HepG2 (cell line): ENCODE measurements around the gene P2RY11. TPM values are rescaled to one million over a fixed set of nuclear protein-coding genes. Genes with fewer than 3 reads are reported as not detected.
A peak's percentile ranks its signal among the peaks of the same experiment; 100 is the strongest.

Source experiments
- ATAC-seq: fragments of 200-7000 bp; cut with Tn5 transposase; 3 replicates; pipeline ENCODE4 v1.9.1; 2020; ENCODE audit warnings: mild to moderate bottlenecking, moderate library complexity
- BruUV-seq: library from RNA; stranded (reverse); fragments of 400-500 nt; replicated peaks from 2 replicates; lab custom pipeline; 2021; lab: Mats Ljungman, UMichigan
- CTCF ChIA-PET: fragments of 300-600 bp; formaldehyde crosslinking; extraction: SDS; loops from one replicate; lab custom pipeline; 2021; ENCODE audit warnings: low total read pairs, inconsistent platforms, low intra/inter-chr PET ratio; lab: Yijun Ruan, JAX
- POLR2A ChIA-PET: fragments of 350-600 bp; sonication (Branson Sonifier 250); formaldehyde crosslinking; loops from one replicate; lab custom pipeline; 2020; ENCODE audit warnings: antibody characterized with exemption, inconsistent platforms; lab: Yijun Ruan, JAX
- DNase-seq: peaks from one replicate; pipeline ENCODE4 v3.0.0-alpha.2; 2015; ENCODE audit warnings: low spot score
- FAIRE-seq: peaks from 3 replicates; lab custom pipeline; 2011; peaks lifted over from hg19 to GRCh38; lab: Jason Lieb, UNC
- H2AFZ ChIP-seq: one replicate; pipeline ENCODE4 v1.6.1; 2011; ENCODE audit warnings: low read length, inconsistent platforms
- H3K27ac ChIP-seq: fragments of 300-600 bp; 3 replicates; pipeline ENCODE4 v1.8.0; 2011; ENCODE audit warnings: mixed run types, mild to moderate bottlenecking, mixed read lengths, low read length, inconsistent platforms; ENCODE audit not compliant: insufficient read depth; ENCODE audit errors: extremely low read length
- H3K27me3 ChIP-seq, 2 experiments: fragments of 200-600 bp in 1 of 2; 2 replicates in 1 of 2; 3 replicates in 1 of 2; pipeline versions ENCODE4 v1.6.0 to v1.8.0; 2011; ENCODE audit warnings: low read length in 2 of 2, mild to moderate bottlenecking in 2 of 2, moderate library complexity in 2 of 2, inconsistent platforms in 1 of 2; ENCODE audit not compliant: insufficient read depth in 2 of 2, control insufficient read depth in 1 of 2
- H3K36me3 ChIP-seq, 2 experiments: fragments of 200-600 bp in 1 of 2; replicated peaks in 1 of 2; 2 replicates in 1 of 2; 3 replicates in 1 of 2; pipeline versions ENCODE4 v1.5.1 to v1.8.0; 2011; ENCODE audit warnings: low read length in 2 of 2, inconsistent platforms in 1 of 2; ENCODE audit not compliant: insufficient read depth in 2 of 2, control insufficient read depth in 1 of 2
- H3K4me1 ChIP-seq: 2 replicates; pipeline ENCODE4 v1.5.1; 2012; ENCODE audit warnings: low read length, inconsistent platforms; ENCODE audit not compliant: insufficient read depth
- H3K4me2 ChIP-seq: 2 replicates; pipeline ENCODE4 v1.6.0; 2011; ENCODE audit warnings: low read depth, low read length, inconsistent platforms
- H3K4me3 ChIP-seq, 3 experiments: fragments of 200-600 bp in 1 of 3; sonication (generic), shearing (Covaris generic) in 1 of 3; replicated peaks in 1 of 3; 2 replicates each; pipeline ENCODE4 v1.5.1; 2011 to 2016; ENCODE audit warnings: low read length in 3 of 3, inconsistent platforms in 2 of 3, low read depth in 2 of 3, mild to moderate bottlenecking in 2 of 3, control low read depth in 1 of 3, mixed read lengths in 1 of 3; ENCODE audit not compliant: insufficient read depth in 1 of 3
- H3K79me2 ChIP-seq: one replicate; pipeline ENCODE4 v1.6.1; 2011; ENCODE audit warnings: low read length, inconsistent platforms; ENCODE audit not compliant: insufficient read depth
- H3K9ac ChIP-seq: 2 replicates; pipeline ENCODE4 v1.6.0; 2011; ENCODE audit warnings: mild to moderate bottlenecking, low read depth, low read length, inconsistent platforms; ENCODE audit not compliant: insufficient read depth
- H3K9me3 ChIP-seq: 2 replicates; pipeline ENCODE4 v1.5.1; 2012; ENCODE audit warnings: mild to moderate bottlenecking, low read length
- H4K20me1 ChIP-seq: 2 replicates; pipeline ENCODE4 v1.6.0; 2011; ENCODE audit warnings: inconsistent platforms, mild to moderate bottlenecking, low read length, moderate library complexity; ENCODE audit not compliant: insufficient read depth
- ETV6 ChIP-seq: sonication (generic); formaldehyde crosslinking; conservative IDR thresholded peaks from 2 replicates; pipeline ENCODE4 v1.4.0; 2020; ENCODE audit warnings: missing genetic modification reagents
- FOXK1 ChIP-seq: sonication (generic); formaldehyde crosslinking; IDR thresholded peaks from 2 replicates; pipeline ENCODE4 v1.4.0; 2020; ENCODE audit warnings: low read depth, missing genetic modification reagents, borderline replicate concordance
- HHEX ChIP-seq: IDR thresholded peaks from 2 replicates; pipeline ENCODE4 v1.6.1; 2016; ENCODE audit warnings: control low read depth
- NFE2 ChIP-seq: sonication (generic); formaldehyde crosslinking; IDR thresholded peaks from 2 replicates; pipeline ENCODE4 v1.4.0; 2020; ENCODE audit warnings: missing genetic modification reagents
- RBM39 ChIP-seq: fragments of 200-400 bp; formaldehyde crosslinking; IDR thresholded peaks from one replicate; pipeline ENCODE4 v1.6.1; 2018; ENCODE audit warnings: antibody characterized with exemption, mild to moderate bottlenecking, low read depth, low read length; ENCODE audit not compliant: poor library complexity, severe bottlenecking
- RFX3 ChIP-seq: IDR thresholded peaks from 2 replicates; pipeline ENCODE4 v1.6.1; 2016; ENCODE audit warnings: missing biosample characterization, missing genetic modification reagents
- SETDB1 ChIP-seq: sonication (generic); formaldehyde crosslinking; IDR thresholded peaks from 2 replicates; pipeline ENCODE4 v1.5.1; 2020; ENCODE audit warnings: missing genetic modification reagents, mild to moderate bottlenecking, borderline replicate concordance
- SRSF4 ChIP-seq: fragments of 200-400 bp; formaldehyde crosslinking; IDR thresholded peaks from one replicate; pipeline ENCODE4 v1.6.1; 2018; ENCODE audit warnings: mild to moderate bottlenecking, low read depth, low read length, moderate library complexity; ENCODE audit not compliant: poor library complexity, severe bottlenecking
- ZNF713 ChIP-seq: sonication (generic); formaldehyde crosslinking; IDR thresholded peaks from 2 replicates; pipeline ENCODE4 v1.4.0; 2020; ENCODE audit warnings: mild to moderate bottlenecking, missing genetic modification reagents
- ZNF782 ChIP-seq: sonication (generic); formaldehyde crosslinking; IDR thresholded peaks from 2 replicates; pipeline ENCODE4 v1.4.0; 2020; ENCODE audit warnings: missing genetic modification reagents, mild to moderate bottlenecking, borderline replicate concordance
- ZNF891 ChIP-seq: sonication (generic); formaldehyde crosslinking; IDR thresholded peaks from 2 replicates; pipeline ENCODE4 v1.5.0; 2020; ENCODE audit warnings: mild to moderate bottlenecking, missing genetic modification reagents
- WGBS: methylation state at CpG from one replicate; pipeline ENCODE4 v1.1.6; 2017; ENCODE audit warnings: low lambda C conversion rate; 5-methylcytosine and 5-hydroxymethylcytosine counted together
- in situ Hi-C: cut with HindIII; loops from 2 replicates; pipeline ENCODE4 v1.10.0; 2017; ENCODE audit warnings: low pct_unique_long_range_greater_than_20kb; ENCODE audit not compliant: extremely low pct_ligation_motif_present
- intact Hi-C: fragments of 100-400 bp; cut with micrococcal nuclease; formaldehyde crosslinking; loops from one replicate; pipeline ENCODE4 v1.10.0; 2022; ENCODE audit not compliant: unreplicated experiment
- polyA plus RNA-seq, 8 experiments: library from polyadenylated mRNA; depleted of rRNA in 3 of 8; stranded (reverse) in 7 of 8; unstranded in 1 of 8; fragments of >200 nt; fragmentation: Illumina TruSeq in 4 of 8; extraction: Trizol in 4 of 8; gene quantifications; 2 replicates each; pipeline versions ENCODE4 v1.2.1 to v1.2.3, GENCODE V29; 2011 to 2016; ENCODE audit warnings: low read depth in 4 of 8, missing spikeins in 1 of 8, mixed read lengths in 1 of 8; ENCODE audit not compliant: insufficient read depth in 1 of 8
- total RNA-seq, 5 experiments: library from RNA; depleted of rRNA; stranded (reverse); fragments of >200 nt; fragmentation: Illumina TruSeq; extraction: Trizol; gene quantifications; 2 replicates each; pipeline ENCODE4 v1.2.3, GENCODE V29; 2016; ENCODE audit warnings: low read depth in 1 of 5
- TF ChIP-seq, protein P1 (sequence below): sonication (generic); formaldehyde crosslinking; IDR thresholded peaks from 2 replicates; pipeline ENCODE4 v1.8.1; 2023; ENCODE audit warnings: mild to moderate bottlenecking, moderate library complexity, missing genetic modification reagents
- TF ChIP-seq, protein P2 (sequence below): sonication (generic); formaldehyde crosslinking; IDR thresholded peaks from 2 replicates; pipeline ENCODE4 v1.4.0; 2020; ENCODE audit warnings: mild to moderate bottlenecking, missing genetic modification reagents
- TF ChIP-seq, protein P3 (sequence below): sonication (generic); formaldehyde crosslinking; IDR thresholded peaks from 2 replicates; pipeline ENCODE4 v1.9.0; 2021; ENCODE audit warnings: missing genetic modification reagents, mild to moderate bottlenecking, borderline replicate concordance
- TF ChIP-seq, protein P4 (sequence below): sonication (generic); formaldehyde crosslinking; IDR thresholded peaks from 2 replicates; pipeline ENCODE4 v1.4.0; 2020; ENCODE audit warnings: missing genetic modification reagents

P2RY11 gene
- total and polyA plus RNA-seq, 2 of the 13 experiments (the other 11 are each of a cell fraction or from before 2014, with no cell fraction given), result 4.0 to 7.8 TPM

DNA sequence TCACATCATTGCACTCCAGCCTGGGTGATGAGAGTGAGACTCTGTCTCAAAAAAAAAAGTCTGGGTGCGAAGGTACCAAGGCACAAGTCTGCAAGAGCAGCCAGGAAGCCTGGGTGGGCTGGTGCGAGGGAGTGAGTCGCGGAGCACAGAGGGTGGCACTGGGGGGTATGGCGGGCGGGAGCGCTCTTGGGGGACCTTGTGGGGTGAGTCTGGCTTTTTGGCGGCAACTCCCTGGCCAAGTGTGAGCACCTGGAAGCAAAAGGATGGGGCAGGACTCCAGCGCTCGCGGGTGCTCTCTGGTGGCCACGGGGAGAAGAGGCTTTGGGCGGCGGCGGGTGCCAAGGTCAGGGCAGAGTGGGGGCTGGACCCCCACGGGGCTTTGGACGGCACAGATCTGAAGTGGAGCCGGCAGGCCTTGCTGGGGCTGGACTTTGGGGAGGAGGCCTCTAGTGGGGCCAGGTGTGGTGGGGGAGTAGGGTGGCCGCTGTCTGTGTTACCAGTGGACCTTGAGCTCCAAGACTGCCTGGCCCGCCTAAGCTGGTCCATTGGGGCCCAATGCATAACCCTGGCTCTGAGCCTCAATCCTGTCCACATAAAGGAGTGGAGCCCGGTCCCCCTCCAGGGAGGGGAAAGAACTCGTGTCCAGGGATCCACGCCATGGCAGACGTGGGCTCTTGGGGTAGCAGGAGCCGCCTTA, 1.6 kb downstream of the P2RY11 start:
- in situ Hi-C loops, result no loop called here
- TF ChIP-seq RFX3 (CRISPR knock-in tag) (no peak), ETV6 (CRISPR knock-in tag) (no peak), RBM39 (no peak), ZNF891 (CRISPR knock-in tag) (no peak), SRSF4 (no peak), HHEX (CRISPR knock-in tag) (no peak), NFE2 (CRISPR knock-in tag) (no peak), ZNF713 (CRISPR knock-in tag) (no peak), FOXK1 (no peak), ZNF782 (CRISPR knock-in tag) (no peak), SETDB1 (CRISPR knock-in tag) (no peak)
- TF ChIP-seq, protein P1, sequence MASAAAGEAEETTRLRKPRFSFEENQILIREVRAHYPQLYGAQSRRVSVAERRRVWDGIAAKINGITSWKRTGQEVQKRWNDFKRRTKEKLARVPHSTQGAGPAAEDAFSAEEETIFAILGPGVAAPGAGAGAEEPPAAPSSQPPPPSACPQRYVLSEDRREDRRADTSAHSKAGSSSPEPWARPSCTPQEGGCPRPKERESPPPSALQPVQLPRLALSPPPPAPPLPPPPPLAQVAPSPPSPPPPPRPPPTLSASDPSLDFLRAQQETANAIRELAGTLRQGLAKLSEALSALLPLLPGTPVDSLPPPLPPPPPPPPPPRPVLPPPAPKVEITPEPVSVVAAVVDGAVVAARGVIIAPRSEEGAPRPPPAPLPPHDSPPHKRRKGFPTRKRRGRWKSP (CRISPR knock-in tag), result no peak
- TF ChIP-seq, protein P2, sequence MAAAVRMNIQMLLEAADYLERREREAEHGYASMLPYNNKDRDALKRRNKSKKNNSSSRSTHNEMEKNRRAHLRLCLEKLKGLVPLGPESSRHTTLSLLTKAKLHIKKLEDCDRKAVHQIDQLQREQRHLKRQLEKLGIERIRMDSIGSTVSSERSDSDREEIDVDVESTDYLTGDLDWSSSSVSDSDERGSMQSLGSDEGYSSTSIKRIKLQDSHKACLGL (CRISPR knock-in tag), result no peak
- TF ChIP-seq, protein P3, sequence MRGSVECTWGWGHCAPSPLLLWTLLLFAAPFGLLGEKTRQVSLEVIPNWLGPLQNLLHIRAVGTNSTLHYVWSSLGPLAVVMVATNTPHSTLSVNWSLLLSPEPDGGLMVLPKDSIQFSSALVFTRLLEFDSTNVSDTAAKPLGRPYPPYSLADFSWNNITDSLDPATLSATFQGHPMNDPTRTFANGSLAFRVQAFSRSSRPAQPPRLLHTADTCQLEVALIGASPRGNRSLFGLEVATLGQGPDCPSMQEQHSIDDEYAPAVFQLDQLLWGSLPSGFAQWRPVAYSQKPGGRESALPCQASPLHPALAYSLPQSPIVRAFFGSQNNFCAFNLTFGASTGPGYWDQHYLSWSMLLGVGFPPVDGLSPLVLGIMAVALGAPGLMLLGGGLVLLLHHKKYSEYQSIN (CRISPR knock-in tag), result no peak
- TF ChIP-seq, protein P4, sequence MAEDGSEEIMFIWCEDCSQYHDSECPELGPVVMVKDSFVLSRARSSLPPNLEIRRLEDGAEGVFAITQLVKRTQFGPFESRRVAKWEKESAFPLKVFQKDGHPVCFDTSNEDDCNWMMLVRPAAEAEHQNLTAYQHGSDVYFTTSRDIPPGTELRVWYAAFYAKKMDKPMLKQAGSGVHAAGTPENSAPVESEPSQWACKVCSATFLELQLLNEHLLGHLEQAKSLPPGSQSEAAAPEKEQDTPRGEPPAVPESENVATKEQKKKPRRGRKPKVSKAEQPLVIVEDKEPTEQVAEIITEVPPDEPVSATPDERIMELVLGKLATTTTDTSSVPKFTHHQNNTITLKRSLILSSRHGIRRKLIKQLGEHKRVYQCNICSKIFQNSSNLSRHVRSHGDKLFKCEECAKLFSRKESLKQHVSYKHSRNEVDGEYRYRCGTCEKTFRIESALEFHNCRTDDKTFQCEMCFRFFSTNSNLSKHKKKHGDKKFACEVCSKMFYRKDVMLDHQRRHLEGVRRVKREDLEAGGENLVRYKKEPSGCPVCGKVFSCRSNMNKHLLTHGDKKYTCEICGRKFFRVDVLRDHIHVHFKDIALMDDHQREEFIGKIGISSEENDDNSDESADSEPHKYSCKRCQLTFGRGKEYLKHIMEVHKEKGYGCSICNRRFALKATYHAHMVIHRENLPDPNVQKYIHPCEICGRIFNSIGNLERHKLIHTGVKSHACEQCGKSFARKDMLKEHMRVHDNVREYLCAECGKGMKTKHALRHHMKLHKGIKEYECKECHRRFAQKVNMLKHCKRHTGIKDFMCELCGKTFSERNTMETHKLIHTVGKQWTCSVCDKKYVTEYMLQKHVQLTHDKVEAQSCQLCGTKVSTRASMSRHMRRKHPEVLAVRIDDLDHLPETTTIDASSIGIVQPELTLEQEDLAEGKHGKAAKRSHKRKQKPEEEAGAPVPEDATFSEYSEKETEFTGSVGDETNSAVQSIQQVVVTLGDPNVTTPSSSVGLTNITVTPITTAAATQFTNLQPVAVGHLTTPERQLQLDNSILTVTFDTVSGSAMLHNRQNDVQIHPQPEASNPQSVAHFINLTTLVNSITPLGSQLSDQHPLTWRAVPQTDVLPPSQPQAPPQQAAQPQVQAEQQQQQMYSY (CRISPR knock-in tag), result no peak

More for the DNA sequence above, 1.6 kb downstream of the P2RY11 start:
- peak overlapping the region; percentile 39 for H3K27ac ChIP-seq
- H3K9ac ChIP-seq, result no peak overlapping the region
- FAIRE-seq (no peak), DNase-seq (peak; percentile 47), ATAC-seq (peak; percentile 43)
- intact Hi-C loops, result no loop called here
- peaks cover 39 to 66% of the 10 kb centered on the region in 2 experiments for H3K36me3 ChIP-seq
- H3K9me3 ChIP-seq, result no peaks in the 10 kb centered on the region
- H4K20me1 ChIP-seq, result peaks cover 13% of the 10 kb centered on the region; the same call in 1 of the 2 replicates
- peaks cover 5% of the 10 kb centered on the region for H3K79me2 ChIP-seq
- ChIA-PET POLR2A (interaction anchor here (0.9 to 1.5 kb wide), 3 partner anchors 14 to 144 kb away, joined by 3 to 5 read pairs (median 3); no protein-coding TSS in a partner anchor), CTCF (interaction anchor here (0.7 kb wide), 1 partner anchor 182 kb away, joined by 3 read pairs; no protein-coding TSS in a partner anchor)
- BruUV-seq, result no TSS peak
- H2AFZ ChIP-seq, result no peak overlapping the region
- 36% methylated on average over 19 of the region's 25 CpGs for WGBS
- H3K4me1 ChIP-seq, result peaks cover 20% of the 10 kb centered on the region
- H3K4me2 ChIP-seq, result no peak overlapping the region
- H3K27me3 ChIP-seq, result no peaks in the 10 kb centered on the region
- no peak overlapping the region for H3K4me3 ChIP-seq
